Large intestine (tissue), 3 donors: ENCODE measurements around the gene CDH2. TPM values are rescaled to one million over a fixed set of nuclear protein-coding genes. Genes with fewer than 3 reads are reported as not detected.

Experiments used
- DNase-seq, 2 donors: peaks; one replicate each; pipeline versions ENCODE4 v3.0.0 to v3.0.0-alpha.2; 2013
- H3K27ac ChIP-seq: one replicate; pipeline ENCODE4 v1.5.1; 2013; ENCODE audit warnings: low read length
- H3K27me3 ChIP-seq: 2 replicates; pipeline ENCODE4 v1.6.1; 2013; ENCODE audit warnings: low read length; ENCODE audit not compliant: control insufficient read depth, insufficient read depth
- H3K36me3 ChIP-seq: 2 replicates; pipeline ENCODE4 v1.6.1; 2013; ENCODE audit warnings: low read length; ENCODE audit not compliant: control insufficient read depth, insufficient read depth
- H3K4me1 ChIP-seq: one replicate; pipeline ENCODE4 v1.6.1; 2013; ENCODE audit warnings: low read length; ENCODE audit not compliant: control insufficient read depth, insufficient read depth
- H3K4me3 ChIP-seq: one replicate; pipeline ENCODE4 v1.5.1; 2013; ENCODE audit warnings: low read length
- H3K9me3 ChIP-seq: one replicate; pipeline ENCODE4 v1.6.1; 2013; ENCODE audit warnings: mild to moderate bottlenecking, low read depth, low read length, moderate library complexity; ENCODE audit not compliant: control insufficient read depth
- WGBS: methylation state at CpG from one replicate; pipeline ENCODE4 v1.1.5; 2013; ENCODE audit warnings: low lambda C conversion rate; ENCODE audit not compliant: insufficient coverage; 5-methylcytosine and 5-hydroxymethylcytosine counted together
- polyA plus RNA-seq: library from polyadenylated mRNA; unstranded; fragments of 120-200 nt; gene quantifications from one replicate; pipeline ENCODE4 v1.2.1, GENCODE V29; 2013

CDH2 gene
- polyA plus RNA-seq, 1 donor = 14.2 TPM

GRCh38 chr18:28189400-28190239 is 12.7 kb upstream of the CDH2 start:
- DNase-seq = no peak
- Histone ChIP-seq H3K27me3 (peaks cover 2% of the 10 kb centered on the region), H3K4me3 (no peak overlapping the region), H3K4me1 (no peaks in the 10 kb centered on the region), H3K36me3 (no peaks in the 10 kb centered on the region), H3K9me3 (no peaks in the 10 kb centered on the region), H3K27ac (no peak overlapping the region)
- WGBS = 56% methylated on average over 2 of the region's 5 CpGs

GRCh38 chr18:28185121-28185520 is 8.2 kb upstream of the CDH2 start:
- Histone ChIP-seq H3K9me3 (no peaks in the 10 kb centered on the region), H3K4me3 (no peak overlapping the region), H3K27ac (no peak overlapping the region), H3K27me3 (peaks cover 4% of the 10 kb centered on the region), H3K4me1 (peaks cover 3% of the 10 kb centered on the region), H3K36me3 (no peaks in the 10 kb centered on the region)
- DNase-seq = no peak
- WGBS = no CpG with 5 or more reads among the region's 3 CpGs

- no peaks in the 10 kb centered on the region for H3K9me3 ChIP-seq
- H3K27me3 ChIP-seq = peaks cover 10% of the 10 kb centered on the region
- H3K27ac ChIP-seq = no peak overlapping the region
- peaks cover 3% of the 10 kb centered on the region for H3K4me1 ChIP-seq
- no peaks in the 10 kb centered on the region for H3K36me3 ChIP-seq
- DNase-seq = no peak
- H3K4me3 ChIP-seq = no peak overlapping the region
- no CpG with 5 or more reads among the region's 4 CpGs for WGBS
Measured at GRCh38 chr18:28183418-28184078, 6.6 kb upstream of the CDH2 start.

GRCh38 chr18:28181616-28182015 is 4.7 kb upstream of the CDH2 start:
- H3K27me3 ChIP-seq = peaks cover 14% of the 10 kb centered on the region
- no peaks in the 10 kb centered on the region for H3K9me3 ChIP-seq
- H3K4me1 ChIP-seq = peaks cover 3% of the 10 kb centered on the region
- H3K4me3 ChIP-seq = no peak overlapping the region
- H3K27ac ChIP-seq = no peak overlapping the region
- H3K36me3 ChIP-seq = no peaks in the 10 kb centered on the region
- no CpG with 5 or more reads among the region's 2 CpGs for WGBS
- no peak for DNase-seq

GRCh38 chr18:28178720-28179119 is 1.8 kb upstream of the CDH2 start:
- Histone ChIP-seq H3K9me3 (peaks cover 5% of the 10 kb centered on the region), H3K4me3 (no peak overlapping the region), H3K27me3 (peaks cover 32% of the 10 kb centered on the region), H3K27ac (no peak overlapping the region), H3K4me1 (peaks cover 9% of the 10 kb centered on the region), H3K36me3 (no peaks in the 10 kb centered on the region)
- WGBS = 48% methylated on average over 3 of the region's 6 CpGs
- DNase-seq = no peak

- DNase-seq = peak in 1 of 2 donors; percentile 62
- H3K36me3 ChIP-seq = no peaks in the 10 kb centered on the region
- no CpG with 5 or more reads among the region's 83 CpGs for WGBS
- peak overlapping the region; percentile 45 for H3K4me3 ChIP-seq
- H3K27me3 ChIP-seq = peaks cover 32% of the 10 kb centered on the region
- peaks cover 5% of the 10 kb centered on the region for H3K9me3 ChIP-seq
- H3K4me1 ChIP-seq = peaks cover 7% of the 10 kb centered on the region
- no peak overlapping the region for H3K27ac ChIP-seq
Measured at GRCh38 chr18:28177828-28178635, 1.1 kb upstream of the CDH2 start.

- DNase-seq = no peak
- Histone ChIP-seq H3K9me3 (peaks cover 5% of the 10 kb centered on the region), H3K27me3 (peaks cover 32% of the 10 kb centered on the region), H3K4me1 (peaks cover 7% of the 10 kb centered on the region), H3K27ac (no peak overlapping the region), H3K36me3 (no peaks in the 10 kb centered on the region), H3K4me3 (peak overlapping the region; percentile 53)
- no CpG with 5 or more reads among the region's 38 CpGs for WGBS
Measured at GRCh38 chr18:28176698-28176947, 307 bp downstream of the CDH2 start.

- peak overlapping the region; percentile 53 for H3K4me3 ChIP-seq
- no CpG with 5 or more reads among the region's 44 CpGs for WGBS
- peaks cover 7% of the 10 kb centered on the region for H3K4me1 ChIP-seq
- no peak overlapping the region for H3K27ac ChIP-seq
- H3K9me3 ChIP-seq = peaks cover 5% of the 10 kb centered on the region
- no peaks in the 10 kb centered on the region for H3K36me3 ChIP-seq
- peak in 1 of 2 donors; percentile 37 for DNase-seq
- H3K27me3 ChIP-seq = peaks cover 32% of the 10 kb centered on the region
Measured at GRCh38 chr18:28175930-28176697, 816 bp downstream of the CDH2 start.

GRCh38 chr18:28175150-28175929 is 1.6 kb downstream of the CDH2 start:
- 0% methylated on average over 2 of the region's 53 CpGs for WGBS
- peaks cover 7% of the 10 kb centered on the region for H3K4me1 ChIP-seq
- peak in 1 of 2 donors; percentile 50 for DNase-seq
- no peak overlapping the region for H3K27ac ChIP-seq
- no peaks in the 10 kb centered on the region for H3K36me3 ChIP-seq
- H3K27me3 ChIP-seq = peaks cover 31% of the 10 kb centered on the region
- H3K9me3 ChIP-seq = peaks cover 5% of the 10 kb centered on the region
- peak overlapping the region; percentile 53 for H3K4me3 ChIP-seq
